ENCODE data around the gene PLPPR3.
"Not testable (repeated sequence)": the region's sequence is repeated elsewhere in the genome, so short reads cannot be mapped to it uniquely, and the experiment has no call there.

The PLPPR3 gene

GRCh38 chr19:855566-856120, 33.9 kb upstream of the PLPPR3 start:
- Histone ChIP-seq H3K36me3 (ENCODE audit: control insufficient read depth in 2 of 2, insufficient read depth in 1 of 2, low read length in 2 of 2) (no peaks in the 10 kb centered on the region), H3K9me3 (ENCODE audit: control insufficient read depth, insufficient read depth, low read depth, low read length) (no peaks in the 10 kb centered on the region), H3K27ac (ENCODE audit: extremely low read depth, low read depth, low read length) (no peak overlapping the region), H3K4me1 (ENCODE audit: control insufficient read depth, insufficient read depth, low read length) (no peaks in the 10 kb centered on the region), H3K4me3 (ENCODE audit: low read depth, low read length) (no peak overlapping the region)
- ChIA-PET POLR2A (no interaction called here), CTCF (interaction anchor here (0.6 to 2.6 kb wide), 5 partner anchors 36 to 481 kb away, joined by 3 to 7 read pairs (median 3); no protein-coding TSS in a partner anchor)
- TF ChIP-seq KLF1 (tag by site-specific recombination; IDR thresholded peaks at IDR 0.05), result no peak
- no peak for TF ChIP-seq ZNF280D (tag by site-specific recombination; IDR thresholded peaks at IDR 0.05)
- TF ChIP-seq WT1 (tag by site-specific recombination; IDR thresholded peaks at IDR 0.05), result no peak
- TF ChIP-seq KLF16 (tag by site-specific recombination; IDR thresholded peaks at IDR 0.05), result no peak

- ChIA-PET CTCF (interaction anchor here (2.6 kb wide), 1 partner anchor 68 kb away, joined by 7 read pairs; no protein-coding TSS in a partner anchor), POLR2A (no interaction called here)
- no peak overlapping the region for H3K27ac ChIP-seq (ENCODE audit: extremely low read depth, low read depth, low read length)
- no peaks in the 10 kb centered on the region for H3K9me3 ChIP-seq (ENCODE audit: control insufficient read depth, insufficient read depth, low read depth, low read length)
- TF ChIP-seq, protein P1, sequence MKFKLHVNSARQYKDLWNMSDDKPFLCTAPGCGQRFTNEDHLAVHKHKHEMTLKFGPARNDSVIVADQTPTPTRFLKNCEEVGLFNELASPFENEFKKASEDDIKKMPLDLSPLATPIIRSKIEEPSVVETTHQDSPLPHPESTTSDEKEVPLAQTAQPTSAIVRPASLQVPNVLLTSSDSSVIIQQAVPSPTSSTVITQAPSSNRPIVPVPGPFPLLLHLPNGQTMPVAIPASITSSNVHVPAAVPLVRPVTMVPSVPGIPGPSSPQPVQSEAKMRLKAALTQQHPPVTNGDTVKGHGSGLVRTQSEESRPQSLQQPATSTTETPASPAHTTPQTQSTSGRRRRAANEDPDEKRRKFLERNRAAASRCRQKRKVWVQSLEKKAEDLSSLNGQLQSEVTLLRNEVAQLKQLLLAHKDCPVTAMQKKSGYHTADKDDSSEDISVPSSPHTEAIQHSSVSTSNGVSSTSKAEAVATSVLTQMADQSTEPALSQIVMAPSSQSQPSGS (tag by site-specific recombination; IDR thresholded peaks at IDR 0.05; ENCODE audit: low read depth), result no peak
- peak; percentile 80 for TF ChIP-seq ZNF664 (tag by site-specific recombination; IDR thresholded peaks at IDR 0.05)
- H3K36me3 ChIP-seq (ENCODE audit: control insufficient read depth in 2 of 2, insufficient read depth in 1 of 2, low read length in 2 of 2), result no peaks in the 10 kb centered on the region
- H3K4me1 ChIP-seq (ENCODE audit: control insufficient read depth, insufficient read depth, low read length), result no peaks in the 10 kb centered on the region
- H3K4me3 ChIP-seq (ENCODE audit: low read depth, low read length), result no peak overlapping the region
Observed at GRCh38 chr19:855142-855541, 33.4 kb upstream of the PLPPR3 start.

- ChIA-PET CTCF (no interaction called here), POLR2A (no interaction called here)
- no peaks in the 10 kb centered on the region for H3K4me1 ChIP-seq (ENCODE audit: control insufficient read depth, insufficient read depth, low read length)
- H3K4me3 ChIP-seq (ENCODE audit: low read depth, low read length), result no peak overlapping the region
- H3K36me3 ChIP-seq (ENCODE audit: control insufficient read depth in 2 of 2, insufficient read depth in 1 of 2, low read length in 2 of 2), result no peaks in the 10 kb centered on the region
- no peak overlapping the region for H3K27ac ChIP-seq (ENCODE audit: extremely low read depth, low read depth, low read length)
- TF ChIP-seq ZBTB7A (tag by site-specific recombination; IDR thresholded peaks at IDR 0.05; ENCODE audit: low read depth) (no peak), ZNF157 (tag by site-specific recombination; IDR thresholded peaks at IDR 0.05) (no peak), ZNF555 (tag by site-specific recombination; conservative IDR thresholded peaks at IDR 0.05) (no peak), ZNF362 (tag by site-specific recombination; IDR thresholded peaks at IDR 0.05) (no peak), SP7 (tag by site-specific recombination; IDR thresholded peaks at IDR 0.05) (no peak), ZNF544 (tag by site-specific recombination; IDR thresholded peaks at IDR 0.05) (no peak), GLI2 (tag by site-specific recombination; IDR thresholded peaks at IDR 0.05; ENCODE audit: borderline replicate concordance, low read depth) (no peak), ZNF426 (tag by site-specific recombination; IDR thresholded peaks at IDR 0.05) (no peak)
- TF ChIP-seq, protein P2, sequence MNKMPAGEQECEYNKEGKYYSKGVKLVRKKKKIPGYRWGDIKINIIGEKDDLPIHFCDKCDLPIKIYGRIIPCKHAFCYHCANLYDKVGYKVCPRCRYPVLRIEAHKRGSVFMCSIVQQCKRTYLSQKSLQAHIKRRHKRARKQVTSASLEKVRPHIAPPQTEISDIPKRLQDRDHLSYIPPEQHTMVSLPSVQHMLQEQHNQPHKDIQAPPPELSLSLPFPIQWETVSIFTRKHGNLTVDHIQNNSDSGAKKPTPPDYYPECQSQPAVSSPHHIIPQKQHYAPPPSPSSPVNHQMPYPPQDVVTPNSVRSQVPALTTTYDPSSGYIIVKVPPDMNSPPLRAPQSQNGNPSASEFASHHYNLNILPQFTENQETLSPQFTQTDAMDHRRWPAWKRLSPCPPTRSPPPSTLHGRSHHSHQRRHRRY (tag by site-specific recombination; IDR thresholded peaks at IDR 0.05), result no peak
- no peaks in the 10 kb centered on the region for H3K9me3 ChIP-seq (ENCODE audit: control insufficient read depth, insufficient read depth, low read depth, low read length)
Observed at GRCh38 chr19:854549-854948, 32.8 kb upstream of the PLPPR3 start.

DNA sequence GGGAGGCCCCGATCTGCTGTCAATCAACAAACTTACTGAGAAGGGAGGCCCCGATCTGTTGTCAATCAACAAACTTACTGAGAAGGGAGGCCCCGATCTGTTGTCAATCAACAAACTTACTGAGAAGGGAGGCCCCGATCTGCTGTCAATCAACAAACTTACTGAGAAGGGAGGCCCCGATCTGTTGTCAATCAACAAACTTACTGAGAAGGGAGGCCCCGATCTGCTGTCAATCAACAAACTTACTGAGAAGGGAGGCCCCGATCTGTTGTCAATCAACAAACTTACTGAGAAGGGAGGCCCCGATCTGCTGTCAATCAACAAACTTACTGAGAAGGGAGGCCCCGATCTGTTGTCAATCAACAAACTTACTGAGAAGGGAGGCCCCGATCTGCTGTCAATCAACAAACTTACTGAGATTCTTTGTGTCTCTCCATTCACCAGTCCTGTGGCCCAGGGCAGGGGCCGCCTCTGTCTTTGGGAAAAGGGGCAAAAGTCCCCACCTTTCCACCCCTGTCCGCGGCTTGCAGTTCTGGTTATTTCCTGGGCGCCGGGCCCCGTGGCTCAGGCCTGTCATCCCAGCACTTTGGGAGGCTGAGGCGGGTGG, 32.0 kb upstream of the PLPPR3 start:
- CTCF ChIA-PET, result interaction anchor here (0.6 kb wide), 1 partner anchor 13 kb away, joined by 3 read pairs; no protein-coding TSS in a partner anchor
- H3K36me3 ChIP-seq (ENCODE audit: control insufficient read depth in 2 of 2, insufficient read depth in 1 of 2, low read length in 2 of 2); H3K4me3 ChIP-seq (ENCODE audit: low read depth, low read length); H3K4me1 ChIP-seq (ENCODE audit: control insufficient read depth, insufficient read depth, low read length); POLR2A ChIA-PET; H3K27ac ChIP-seq (ENCODE audit: extremely low read depth, low read depth, low read length); H3K9me3 ChIP-seq (ENCODE audit: control insufficient read depth, insufficient read depth, low read depth, low read length): not testable (repeated sequence)

All from HEK293 (cell line).